Epithelial cell of prostate (primary cell): Measurements from ENCODE around the gene CNPY4.
"Not testable (repeated sequence)": the region's sequence is repeated elsewhere in the genome, so short reads cannot be mapped to it uniquely, and the experiment has no call there.

Source experiments
- DNase-seq: peaks from one replicate; pipeline ENCODE4 v3.0.0-alpha.2; 2011; ENCODE audit warnings: low read depth, low spot score
- H3K27ac ChIP-seq: fragments of 450-650 bp; 2 replicates; pipeline ENCODE4 v1.5.1; 2017; ENCODE audit warnings: mild to moderate bottlenecking

Gene CNPY4

DNA sequence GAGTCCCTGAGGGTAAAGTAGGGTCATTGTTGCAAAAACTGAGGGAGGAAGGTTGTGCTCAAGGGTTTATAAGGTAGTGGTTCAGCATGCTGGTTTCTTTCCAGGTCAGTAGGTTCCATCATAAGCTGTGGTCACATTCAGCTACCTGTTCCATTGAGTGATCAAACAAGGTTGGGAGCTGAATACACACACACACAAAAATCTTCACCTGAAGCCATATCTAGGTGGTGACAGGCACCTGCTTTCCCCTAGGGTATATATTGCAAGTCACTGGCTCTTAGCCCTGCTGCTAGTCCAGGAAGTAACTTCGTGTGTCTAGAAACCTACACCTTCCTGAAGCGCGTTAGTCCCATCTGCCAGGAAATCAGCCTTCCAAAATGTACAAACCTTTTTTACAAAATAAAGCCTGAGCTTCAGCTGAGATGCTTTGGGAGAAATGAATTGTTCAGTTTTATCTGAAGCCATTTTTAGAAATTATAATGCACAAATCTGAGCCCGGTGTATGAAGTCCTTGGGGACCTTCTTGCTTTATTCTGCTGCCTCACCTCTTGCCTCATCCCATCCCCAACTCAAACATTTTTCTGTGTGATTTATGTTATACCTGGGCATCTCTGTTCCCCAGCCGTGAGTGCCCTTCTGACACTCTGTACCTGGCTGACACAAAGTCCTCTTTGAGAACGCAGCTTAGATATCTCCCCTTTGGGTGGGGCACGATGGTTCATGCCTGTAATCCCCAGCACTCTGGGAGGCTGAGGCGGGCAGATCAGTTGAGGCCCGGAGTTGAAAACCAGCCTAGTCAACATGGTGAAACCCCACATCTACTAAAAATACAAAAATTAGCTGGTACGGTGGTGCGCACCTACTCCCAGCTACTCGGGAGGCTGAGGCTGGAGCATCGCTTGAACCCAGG lies 18.7 kb downstream of the CNPY4 start:
- no peak for DNase-seq
- H3K27ac ChIP-seq: no peak overlapping the region

DNA sequence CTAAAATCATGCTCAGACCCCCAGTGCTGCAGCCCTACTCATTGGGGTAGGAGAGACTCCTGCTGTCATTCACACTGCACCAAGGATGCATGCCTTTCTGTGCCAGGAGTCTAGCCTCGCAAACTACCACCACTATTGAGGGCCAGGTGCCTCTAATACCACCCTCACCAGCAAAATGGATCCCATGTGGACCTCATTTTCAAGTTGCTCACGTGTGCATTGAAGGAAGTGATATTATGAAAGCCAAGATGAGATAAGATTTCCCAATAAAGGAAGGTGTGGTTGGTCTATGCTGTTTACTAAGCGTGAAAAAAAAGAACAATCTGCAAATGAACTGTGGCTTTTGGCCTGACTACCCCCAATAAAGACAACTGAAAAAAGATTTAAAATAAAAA lies 22.1 kb downstream of the CNPY4 start:
- H3K27ac ChIP-seq: no peak overlapping the region
- no peak for DNase-seq

DNA sequence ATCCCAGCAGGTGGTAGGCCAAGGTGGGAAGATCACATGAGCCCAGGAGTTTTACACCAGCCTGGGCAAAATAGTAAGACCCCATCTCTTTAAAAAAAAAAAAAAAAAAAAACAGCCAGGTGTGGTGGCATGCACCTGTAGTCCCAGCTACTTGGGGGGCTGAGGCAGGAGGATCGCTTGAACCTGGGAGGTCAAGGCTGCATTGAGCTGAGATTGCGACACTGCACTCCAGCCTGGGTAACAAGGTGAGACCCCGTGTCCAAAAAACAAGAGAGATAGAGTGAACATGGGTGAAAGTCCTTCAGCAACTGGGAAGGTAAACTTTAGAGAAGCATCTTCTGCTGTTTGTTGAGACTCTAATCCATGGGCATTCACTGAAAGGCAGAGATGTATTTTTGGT lies 23.0 kb downstream of the CNPY4 start:
- DNase-seq: no peak
- H3K27ac ChIP-seq: no peak overlapping the region

DNA sequence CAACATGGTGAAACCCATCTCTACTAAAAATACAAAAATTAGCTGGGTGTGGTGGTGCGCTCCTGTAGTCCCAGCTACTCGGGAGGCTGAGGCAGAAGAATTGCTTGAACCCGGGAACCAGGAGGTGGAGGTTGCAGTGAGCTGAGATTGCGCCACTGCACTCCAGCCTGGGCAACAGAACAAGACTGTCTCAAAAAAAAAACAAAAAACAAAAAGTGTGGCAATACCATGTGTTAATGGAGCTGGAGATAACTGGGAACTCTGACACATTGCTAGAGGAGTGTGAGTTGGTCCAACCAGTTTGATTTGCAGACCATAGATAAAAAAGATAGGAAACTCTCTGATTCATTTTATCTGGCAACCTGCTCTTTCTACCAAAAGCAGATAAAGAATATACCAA lies 26.9 kb downstream of the CNPY4 start:
- peak; percentile 60 for DNase-seq
- not testable (repeated sequence) for H3K27ac ChIP-seq

DNA sequence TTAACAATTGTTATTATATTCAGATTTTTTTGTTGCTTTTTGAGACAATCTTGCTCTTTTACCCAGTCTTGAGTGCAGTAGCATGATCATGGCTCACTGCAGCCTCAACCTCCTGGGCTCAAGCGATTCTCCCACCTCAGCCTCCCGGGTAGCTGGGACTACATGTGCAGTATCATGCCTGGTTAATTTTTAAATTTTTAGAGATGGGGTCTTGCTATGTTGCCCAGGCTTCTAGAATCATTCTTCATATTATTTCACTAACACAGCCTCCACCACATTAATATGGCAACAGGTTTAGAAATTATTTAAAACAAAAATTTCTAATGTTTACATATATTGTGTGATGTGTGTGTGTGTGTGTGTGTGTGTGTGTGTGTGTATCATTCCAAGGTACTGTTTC lies 27.8 kb downstream of the CNPY4 start:
- H3K27ac ChIP-seq: no peak overlapping the region

DNA sequence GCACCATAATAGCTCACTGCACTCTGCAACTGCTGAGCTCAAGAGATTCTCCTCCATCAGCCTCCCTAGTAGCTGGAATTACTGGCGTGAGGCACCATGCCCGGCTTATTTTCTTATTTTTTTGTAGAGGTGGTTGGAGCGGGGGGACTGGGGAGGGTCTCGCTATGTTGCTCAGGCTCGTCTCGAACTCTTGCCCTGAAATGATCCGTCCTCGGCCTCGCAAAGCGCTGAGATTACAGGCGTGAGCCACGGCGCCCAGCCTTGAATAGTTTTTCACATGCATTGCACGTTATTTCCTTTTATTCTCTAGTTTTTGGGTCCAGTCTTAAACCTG lies 28.8 kb downstream of the CNPY4 start:
- H3K27ac ChIP-seq: peak overlapping the region; percentile 55
- no peak for DNase-seq

More for the DNA sequence above, 27.8 kb downstream of the CNPY4 start:
- no peak for DNase-seq

DNA sequence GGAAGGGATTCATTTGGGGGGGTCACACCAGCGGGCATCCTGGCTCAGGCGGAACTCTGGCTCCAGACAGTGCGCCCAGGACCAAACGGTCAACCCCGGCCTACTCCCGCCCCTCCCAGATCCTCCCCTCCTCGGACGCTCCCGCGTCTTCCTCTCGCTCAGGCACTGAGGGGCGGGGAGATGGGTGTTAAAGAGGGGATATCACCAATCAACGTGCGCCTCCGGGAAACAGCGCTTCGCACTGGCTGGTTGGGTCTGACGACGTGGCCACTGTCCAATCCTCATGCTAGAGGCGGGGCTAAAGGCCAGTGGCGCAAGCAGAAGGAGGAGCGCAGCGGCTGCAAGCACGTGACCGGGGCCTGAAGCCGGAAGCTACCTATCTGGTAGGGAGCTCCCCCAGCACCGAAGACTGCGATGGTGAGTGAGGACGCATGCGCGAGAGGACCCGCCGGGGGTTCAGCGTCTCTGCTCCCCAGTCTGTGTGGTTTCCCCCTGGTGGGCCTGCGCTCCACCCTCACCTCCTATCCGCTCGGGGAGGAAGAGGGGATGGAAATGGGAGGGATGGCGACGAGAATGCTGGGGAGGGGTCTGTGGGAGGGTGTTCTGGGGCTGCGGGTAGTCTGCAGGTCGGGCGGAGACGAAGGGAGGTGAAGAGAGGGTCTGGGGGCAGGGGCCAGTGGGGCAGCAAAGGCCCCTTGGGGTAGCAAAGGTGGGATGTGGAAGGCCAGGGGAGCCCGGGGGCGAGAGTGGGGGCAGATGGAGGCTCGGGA lies 29.3 kb downstream of the CNPY4 start, which contains the start of gene LAMTOR4:
Gene LAMTOR4 (plus strand): TSS at position 360 of the 770 bp plus-strand sequence. CDS start 55 bp downstream, at position 415.
- peak; percentile 96 for DNase-seq
- peak within 1 kb of the TSS; percentile 55 for H3K27ac ChIP-seq

DNA sequence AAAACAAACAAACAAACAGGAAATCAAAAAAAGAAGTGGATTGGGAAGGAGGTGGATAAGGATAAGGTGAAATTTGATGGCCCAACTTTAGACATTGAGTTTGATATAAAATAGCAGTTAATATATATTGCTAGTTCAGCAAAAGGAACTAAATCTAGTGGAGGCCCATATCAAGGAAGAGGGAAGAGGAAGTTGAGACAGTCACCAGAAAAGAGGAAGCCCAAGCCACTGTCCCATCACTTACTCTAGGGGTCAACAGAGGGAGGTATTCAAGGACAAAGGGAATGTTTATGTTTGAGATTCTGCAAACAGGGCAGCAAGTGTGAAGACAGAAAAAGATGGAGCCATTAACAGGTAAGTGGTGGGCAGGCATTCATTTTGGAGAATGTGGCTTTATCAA lies 33.0 kb downstream of the CNPY4 start:
- H3K27ac ChIP-seq: no peak overlapping the region
- DNase-seq: no peak

DNA sequence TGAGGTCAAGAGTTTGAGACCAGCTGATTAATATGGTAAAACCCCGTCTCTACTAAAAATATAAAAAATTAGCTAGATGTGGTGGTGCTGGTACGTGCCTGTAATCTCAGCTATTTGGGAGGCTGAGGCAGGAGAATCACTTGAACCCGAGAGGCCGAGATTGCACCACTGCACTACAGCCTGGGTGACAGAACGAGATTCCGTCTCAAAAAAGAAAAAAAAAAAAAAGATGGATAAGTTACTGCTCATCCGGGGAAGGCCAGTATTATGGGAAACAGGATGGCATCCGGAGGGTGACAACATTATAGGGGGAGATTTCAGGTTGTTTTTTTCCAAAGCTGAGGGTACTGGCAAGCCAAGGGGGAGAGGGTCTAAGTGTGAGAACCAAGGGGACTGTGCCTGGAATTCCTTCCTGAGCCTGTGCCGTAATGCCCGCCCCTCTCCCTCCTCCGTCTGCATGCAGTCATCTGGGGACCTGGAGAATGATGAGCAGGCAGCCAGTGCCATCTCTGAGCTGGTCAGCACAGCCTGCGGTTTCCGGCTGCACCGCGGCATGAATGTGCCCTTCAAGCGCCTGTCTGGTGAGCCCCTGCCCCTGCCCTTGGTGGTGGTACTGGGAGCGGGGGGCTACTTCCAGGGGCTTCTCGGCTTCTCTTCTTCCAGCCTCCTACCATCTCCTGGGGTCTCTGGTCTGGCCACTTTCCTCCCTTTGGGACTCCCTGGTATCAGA lies 33.7 kb downstream of the CNPY4 start:
- no peak overlapping the region for H3K27ac ChIP-seq
- DNase-seq: no peak

DNA sequence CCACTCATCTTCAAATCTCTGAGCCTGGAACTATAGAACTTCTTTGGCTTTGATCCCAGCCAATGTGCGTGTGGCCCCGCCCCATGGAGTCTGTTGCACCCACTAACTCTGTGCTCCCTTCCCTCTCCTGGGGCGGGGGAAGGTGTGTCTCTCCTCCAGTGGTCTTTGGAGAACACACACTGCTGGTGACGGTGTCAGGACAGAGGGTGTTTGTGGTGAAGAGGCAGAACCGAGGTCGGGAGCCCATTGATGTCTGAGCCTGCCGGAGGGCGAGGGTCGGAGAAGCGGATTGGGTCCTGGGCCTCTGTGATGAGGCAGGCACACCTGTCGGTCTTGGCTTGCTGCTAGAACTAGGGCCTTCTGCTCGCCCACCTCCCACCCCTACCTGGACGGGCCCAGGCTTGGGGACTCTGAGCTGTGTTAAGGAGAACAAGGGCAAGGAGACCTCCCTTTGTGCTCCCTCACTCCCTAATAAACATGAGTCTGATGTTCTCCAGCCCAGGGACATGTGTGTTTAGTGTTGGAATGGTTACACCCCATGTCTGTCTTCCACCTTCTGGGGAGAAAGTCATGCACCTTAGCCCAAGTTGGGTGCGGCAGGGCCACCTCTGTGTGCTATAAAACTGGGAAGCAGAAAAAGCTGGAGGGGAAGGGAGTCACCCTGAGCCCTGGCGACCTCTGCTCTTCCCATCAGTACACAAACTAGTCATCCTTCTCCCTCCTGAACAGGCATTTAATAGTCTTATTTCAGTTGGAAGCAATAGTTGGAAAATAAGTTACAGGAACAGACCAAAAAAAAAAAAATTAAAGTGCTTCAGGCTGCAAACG lies 34.5 kb downstream of the CNPY4 start:
- no peak overlapping the region for H3K27ac ChIP-seq
- DNase-seq: no peak

DNA sequence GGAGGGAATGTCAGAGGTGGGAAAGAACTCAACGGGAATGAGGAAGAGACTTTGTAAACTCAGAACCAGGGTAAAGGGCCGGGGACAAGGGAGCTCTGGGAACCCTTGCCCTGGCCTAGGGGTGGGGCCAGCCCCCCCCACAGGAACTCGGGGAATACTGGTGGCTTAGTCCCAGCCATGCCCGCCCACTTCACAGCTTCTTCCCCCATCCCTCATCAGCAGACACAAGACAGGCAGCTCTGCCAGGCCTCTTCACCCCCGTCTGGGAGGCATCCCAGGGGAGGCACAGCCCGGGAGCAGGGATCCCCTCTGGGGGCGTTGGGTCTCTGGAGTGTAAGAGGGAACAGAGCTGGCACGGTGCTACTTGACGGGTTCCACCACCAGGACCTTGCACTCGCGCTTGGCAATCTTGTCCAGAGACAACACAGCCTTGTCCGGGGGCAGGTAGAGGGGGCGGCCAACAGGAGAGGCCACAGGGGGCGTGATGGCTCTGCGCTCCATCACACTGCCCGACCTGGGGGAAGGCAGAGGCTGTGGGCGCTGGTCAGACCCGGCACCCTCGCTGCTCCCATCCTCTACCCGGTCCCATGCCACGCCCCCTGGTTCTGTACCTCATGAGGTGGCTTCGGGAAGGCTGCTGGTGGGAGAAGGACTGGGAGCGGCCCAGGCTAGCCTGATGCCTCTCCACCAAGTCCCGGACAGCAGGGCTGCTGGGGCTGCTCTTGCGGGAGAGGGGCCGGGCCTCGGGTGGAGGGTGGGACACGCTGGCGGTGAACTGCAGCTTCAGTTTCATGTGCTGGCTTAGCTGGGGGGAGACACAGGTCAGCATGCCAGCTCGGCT lies 35.4 kb downstream of the CNPY4 start:
- no peak overlapping the region for H3K27ac ChIP-seq
- DNase-seq: no peak

DNA sequence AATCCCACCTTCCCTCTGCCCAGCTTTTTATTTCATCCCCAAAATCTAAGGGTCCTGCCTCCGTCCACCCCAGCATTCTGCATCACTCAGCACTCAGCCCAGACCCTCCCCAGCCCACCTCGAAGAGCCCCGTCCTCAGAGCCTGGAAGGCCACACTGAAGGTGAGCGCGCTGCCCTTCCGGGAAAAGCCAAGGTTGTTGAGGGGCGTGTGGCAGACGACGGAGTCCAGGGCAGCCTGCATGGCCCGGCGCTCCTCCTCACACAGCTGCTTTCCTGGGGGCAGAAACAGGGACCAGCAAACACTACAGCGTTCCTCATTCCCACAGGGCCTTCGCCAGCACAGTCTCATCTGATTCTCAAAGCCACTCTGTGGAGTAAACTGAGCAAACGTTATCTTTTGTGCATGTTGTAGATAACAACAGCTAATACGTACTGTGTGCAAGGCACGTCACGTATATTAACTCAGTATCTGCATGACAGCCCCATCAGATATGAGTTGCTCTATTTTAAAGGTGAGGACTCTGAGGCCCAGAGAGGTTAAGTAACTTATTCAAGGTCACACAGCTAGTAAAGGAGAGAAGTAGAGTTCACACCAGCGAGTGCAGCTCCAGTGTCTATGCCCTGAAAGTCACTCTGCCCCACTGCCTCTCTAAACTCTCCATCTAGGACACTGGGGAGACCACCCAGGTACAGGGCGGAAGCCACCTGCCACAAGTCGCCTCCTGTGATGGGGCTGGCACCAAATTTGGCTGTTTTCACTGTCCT lies 36.3 kb downstream of the CNPY4 start:
- no peak overlapping the region for H3K27ac ChIP-seq

DNA sequence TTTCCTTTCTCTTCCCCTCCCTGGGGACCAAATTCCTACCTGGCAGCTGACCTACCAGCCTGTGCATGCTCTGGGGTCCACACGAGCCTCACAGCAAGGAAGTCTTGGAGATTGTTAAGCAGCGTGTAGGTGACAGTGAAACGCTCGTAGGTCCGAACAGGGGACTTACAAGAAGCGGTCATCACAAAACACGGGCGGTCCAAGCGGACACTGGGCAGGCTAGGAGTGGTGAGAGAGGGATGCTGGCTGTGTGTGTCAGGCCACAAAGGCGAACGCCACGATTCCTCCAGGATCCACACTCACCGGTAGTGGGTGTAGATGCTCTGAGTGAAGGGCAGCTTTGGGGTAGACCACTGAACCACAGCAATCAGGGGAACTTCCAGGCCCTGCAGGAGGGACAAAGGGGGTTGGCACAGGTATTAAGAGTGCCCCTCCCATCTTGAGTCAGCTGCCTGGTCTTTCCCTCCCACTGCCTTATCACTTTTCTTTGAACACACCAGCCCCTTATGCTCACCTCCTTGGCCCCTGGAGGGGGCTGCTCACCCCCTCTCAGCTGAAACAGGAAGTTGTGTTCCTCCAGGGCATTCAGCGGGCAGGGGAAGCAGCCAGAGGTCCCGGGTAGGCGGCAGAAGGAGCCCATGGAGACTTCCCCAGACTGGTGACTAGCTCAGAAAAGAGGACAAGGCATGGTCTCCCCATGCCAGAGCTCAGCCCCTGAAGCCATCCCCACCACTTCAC lies 37.1 kb downstream of the CNPY4 start:
- H3K27ac ChIP-seq: no peak overlapping the region
- DNase-seq: no peak

More for the DNA sequence above, 36.3 kb downstream of the CNPY4 start:
- DNase-seq: no peak

DNA sequence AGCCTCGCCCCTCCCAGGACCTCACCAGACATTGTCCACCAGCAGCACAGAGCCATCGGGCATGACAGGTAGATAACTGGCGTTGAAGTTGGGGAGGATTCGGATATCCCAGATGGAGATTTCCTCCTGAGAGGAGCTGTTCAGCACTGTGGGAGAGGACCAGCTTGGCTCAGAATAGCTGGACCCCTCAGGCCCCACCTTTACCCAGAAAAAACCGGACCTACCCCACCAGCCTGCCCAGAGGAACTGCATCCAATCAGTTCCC lies 37.6 kb downstream of the CNPY4 start:
- DNase-seq: no peak
- H3K27ac ChIP-seq: peak overlapping the region; percentile 77

DNA sequence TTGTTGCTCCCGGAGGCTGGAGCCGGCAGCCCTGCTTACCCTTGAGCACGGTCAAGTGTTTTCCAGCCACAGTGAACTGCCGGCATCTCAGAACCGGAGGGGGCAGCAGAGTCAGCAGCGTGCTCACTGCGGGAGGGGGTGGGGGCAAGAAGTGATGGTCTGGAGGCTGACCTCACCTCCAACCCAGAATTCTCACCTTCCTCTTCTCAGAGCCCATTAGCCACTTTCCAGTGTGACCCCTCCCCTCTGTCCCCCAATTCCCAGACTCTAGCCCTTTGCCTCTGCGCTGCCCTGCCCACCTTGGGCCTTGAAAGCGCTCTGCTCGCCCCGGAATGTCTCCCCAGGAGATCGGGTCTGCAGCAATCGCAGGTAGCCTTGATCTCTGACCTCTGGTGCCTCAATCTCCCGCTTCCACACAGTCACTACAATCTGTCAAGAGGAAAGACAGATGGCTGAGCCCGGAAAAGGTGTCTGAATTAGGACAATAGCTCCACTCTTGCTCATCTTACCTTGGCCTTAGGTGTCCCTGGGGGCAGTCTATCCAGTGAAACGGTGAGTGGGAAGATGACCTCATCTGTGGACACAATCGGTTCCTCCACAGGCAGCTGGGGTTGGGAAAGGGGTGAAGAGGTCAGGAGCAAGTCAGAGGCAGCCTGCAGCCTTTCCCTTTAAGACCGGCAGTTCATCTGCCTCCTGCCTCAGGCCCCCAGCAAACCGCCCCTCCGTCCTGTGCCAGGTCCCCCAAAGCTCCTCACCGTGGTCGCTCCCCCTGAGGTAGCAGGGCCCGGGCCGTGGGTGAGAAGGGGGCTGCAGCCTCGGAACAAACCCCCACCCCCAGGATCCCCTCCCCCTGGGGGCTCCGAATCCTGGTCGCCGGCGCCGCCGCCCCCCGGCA lies 38.1 kb downstream of the CNPY4 start:
- DNase-seq: peak; percentile 31
- H3K27ac ChIP-seq: peak overlapping the region; percentile 77

DNA sequence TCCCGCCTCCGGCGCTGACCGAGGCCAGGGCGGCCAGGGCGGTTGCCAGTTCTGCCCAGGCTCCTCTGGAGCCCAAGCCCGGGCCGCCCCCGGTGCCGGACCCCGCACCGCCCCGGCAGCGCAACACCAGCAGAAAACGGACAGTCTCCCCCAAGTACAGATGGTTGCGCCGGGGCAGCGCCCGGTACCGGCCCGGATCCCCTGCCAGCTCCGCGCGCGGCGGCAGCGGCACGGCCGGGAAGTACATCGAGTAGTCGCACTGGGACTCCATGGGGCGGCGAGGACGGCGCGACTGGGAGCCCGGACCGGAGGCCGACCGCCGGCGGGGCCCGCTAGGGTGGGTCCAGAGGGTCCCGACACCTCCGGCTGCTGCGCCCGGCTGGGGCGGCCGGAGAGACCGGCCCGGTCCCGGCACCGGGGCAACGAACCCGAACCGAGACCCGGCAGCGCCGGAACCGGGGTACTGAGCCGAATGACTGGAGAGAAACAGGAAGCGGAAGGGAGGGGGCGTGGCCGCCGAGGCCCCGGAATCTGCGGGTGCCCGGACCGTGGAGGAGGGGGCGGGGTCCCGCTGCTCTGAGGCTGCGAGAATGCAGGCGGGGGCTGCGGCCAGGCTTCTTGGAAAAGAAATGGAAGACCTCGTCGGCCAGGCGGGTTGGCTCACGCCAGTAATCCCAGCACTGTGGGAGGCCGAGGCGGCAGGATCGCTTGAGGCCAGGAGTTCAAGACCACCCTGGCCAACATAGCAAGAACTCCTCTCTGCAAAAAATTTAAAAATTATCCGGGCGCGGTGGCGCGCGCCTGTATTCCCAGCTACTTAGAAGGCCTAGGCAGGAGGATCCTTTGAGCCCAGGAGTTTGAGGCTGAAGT lies 39.0 kb downstream of the CNPY4 start, which contains the start of gene TRAPPC14:
Gene TRAPPC14 (minus strand): TSS at position 495 of the 870 bp plus-strand sequence. CDS start 224 bp downstream, at position 271.
- peak within 1 kb of the TSS; percentile 77 for H3K27ac ChIP-seq
- DNase-seq: no peak
